IMR-90 (cell line): ENCODE measurements around the gene GTSE1. TPM values are rescaled to one million over a fixed set of nuclear protein-coding genes. Genes with fewer than 3 reads are reported as not detected.

Experiments
- ATAC-seq: fragments of 200-7000 bp; cut with Tn5 transposase; 2 replicates; pipeline ENCODE4 v1.9.1; 2020; ENCODE audit warnings: low read depth, mild to moderate bottlenecking, moderate library complexity
- BruUV-seq: library from RNA; stranded (reverse); fragments of 400-500 nt; replicated peaks from 2 replicates; lab custom pipeline; 2021; lab: Mats Ljungman, UMichigan
- CTCF ChIA-PET: fragments of 300-600 bp; formaldehyde crosslinking; extraction: SDS; loops from one replicate; lab custom pipeline; 2021; ENCODE audit warnings: antibody characterized with exemption; lab: Yijun Ruan, JAX
- POLR2A ChIA-PET: fragments of 300-600 bp; sonication (Branson Sonifier 250); formaldehyde crosslinking; loops from one replicate; lab custom pipeline; 2022; ENCODE audit warnings: antibody characterized with exemption; ENCODE audit not compliant: unreplicated experiment; lab: Charles Lee
- DNase-seq: peaks from one replicate; pipeline ENCODE4 v3.0.0; 2013
- H2AFZ ChIP-seq: replicated peaks from 2 replicates; pipeline ENCODE3; 2013; ENCODE audit warnings: low read length, mild to moderate bottlenecking; ENCODE audit not compliant: poor library complexity
- H2AK5ac ChIP-seq: 2 replicates; pipeline ENCODE4 v1.6.1; 2013; ENCODE audit warnings: low read depth, low read length, inconsistent platforms
- H2AK9ac ChIP-seq: replicated peaks from 2 replicates; pipeline ENCODE3; 2013; ENCODE audit warnings: mild to moderate bottlenecking, low read depth, low read length, moderate library complexity; ENCODE audit not compliant: poor library complexity
- H2BK120ac ChIP-seq: 2 replicates; pipeline ENCODE4 v1.6.1; 2013; ENCODE audit warnings: low read depth, low read length, inconsistent platforms
- H2BK15ac ChIP-seq: 3 replicates; pipeline ENCODE4 v1.6.1; 2013; ENCODE audit warnings: low read depth, low read length, inconsistent platforms
- H2BK20ac ChIP-seq: 2 replicates; pipeline ENCODE4 v1.6.1; 2013; ENCODE audit warnings: low read depth, mild to moderate bottlenecking, inconsistent platforms, low read length, moderate library complexity
- H2BK5ac ChIP-seq: 2 replicates; pipeline ENCODE4 v1.6.1; 2013; ENCODE audit warnings: mild to moderate bottlenecking, low read depth, low read length, inconsistent platforms; ENCODE audit not compliant: poor library complexity, severe bottlenecking
- H3K14ac ChIP-seq: replicated peaks from 2 replicates; pipeline ENCODE4 v1.6.1; 2013; ENCODE audit warnings: low read depth, low read length, inconsistent platforms
- H3K18ac ChIP-seq: 2 replicates; pipeline ENCODE4 v1.6.1; 2013; ENCODE audit warnings: low read depth, low read length, control low read depth
- H3K23ac ChIP-seq: 2 replicates; pipeline ENCODE4 v1.6.1; 2013; ENCODE audit warnings: low read depth, low read length, inconsistent platforms
- H3K27ac ChIP-seq: 2 replicates; pipeline ENCODE4 v1.5.1; 2013; ENCODE audit warnings: mild to moderate bottlenecking, control low read depth, low read length; ENCODE audit not compliant: insufficient read depth
- H3K27me3 ChIP-seq: 2 replicates; pipeline ENCODE4 v1.6.1; 2013; ENCODE audit warnings: low read length; ENCODE audit not compliant: control insufficient read depth, insufficient read depth
- H3K36me3 ChIP-seq: 2 replicates; pipeline ENCODE4 v1.6.1; 2013; ENCODE audit warnings: low read length, mixed read lengths; ENCODE audit not compliant: control insufficient read depth, insufficient read depth
- H3K4ac ChIP-seq: 2 replicates; pipeline ENCODE4 v1.6.1; 2013; ENCODE audit warnings: low read depth, low read length, inconsistent platforms
- H3K4me1 ChIP-seq: 2 replicates; pipeline ENCODE4 v1.6.1; 2013; ENCODE audit warnings: low read length, mixed read lengths; ENCODE audit not compliant: control insufficient read depth, insufficient read depth
- H3K4me2 ChIP-seq: 2 replicates; pipeline ENCODE4 v1.6.1; 2013; ENCODE audit warnings: low read depth, mild to moderate bottlenecking, control low read depth, low read length, moderate library complexity
- H3K4me3 ChIP-seq: 2 replicates; pipeline ENCODE4 v1.5.1; 2013; ENCODE audit warnings: low read depth, mild to moderate bottlenecking, control low read depth, low read length, moderate library complexity; ENCODE audit not compliant: insufficient read depth
- H3K56ac ChIP-seq: 2 replicates; pipeline ENCODE4 v1.6.1; 2013; ENCODE audit warnings: low read length, inconsistent platforms; ENCODE audit not compliant: insufficient read depth; ENCODE audit errors: extremely low read depth
- H3K79me1 ChIP-seq, 2 experiments: 2 replicates each; pipeline ENCODE4 v1.6.1; 2013; ENCODE audit warnings: low read length in 2 of 2, inconsistent platforms in 1 of 2, low read depth in 1 of 2
- H3K9ac ChIP-seq: 2 replicates; pipeline ENCODE4 v1.6.1; 2013; ENCODE audit warnings: low read depth, low read length, control low read depth
- H3K9me1 ChIP-seq: 2 replicates; pipeline ENCODE4 v1.6.1; 2013; ENCODE audit warnings: low read length, inconsistent platforms; ENCODE audit not compliant: insufficient read depth
- H3K9me3 ChIP-seq: 2 replicates; pipeline ENCODE4 v1.6.1; 2013; ENCODE audit warnings: low read length; ENCODE audit not compliant: control insufficient read depth, insufficient read depth
- H4K20me1 ChIP-seq: 2 replicates; pipeline ENCODE4 v1.6.1; 2013; ENCODE audit warnings: low read length, inconsistent platforms; ENCODE audit not compliant: insufficient read depth
- H4K5ac ChIP-seq: 2 replicates; pipeline ENCODE4 v1.6.1; 2013; ENCODE audit warnings: mild to moderate bottlenecking, low read depth, low read length, control low read depth
- H4K8ac ChIP-seq, 2 experiments: 2 replicates each; pipeline ENCODE4 v1.6.1; 2013; ENCODE audit warnings: low read depth in 2 of 2, low read length in 2 of 2, control low read depth in 1 of 2, inconsistent platforms in 1 of 2
- H4K91ac ChIP-seq: 2 replicates; pipeline ENCODE4 v1.6.1; 2013; ENCODE audit warnings: low read depth, low read length, inconsistent platforms; ENCODE audit not compliant: insufficient read depth
- POLR2A ChIP-seq: IDR thresholded peaks from 2 replicates; pipeline ENCODE4 v1.6.1; 2012; ENCODE audit warnings: mild to moderate bottlenecking, low read depth, low read length
- WGBS, 2 experiments: methylation state at CpG; one replicate each; pipeline versions ENCODE4 v1.1.5 to v1.1.7; 2013; ENCODE audit warnings: missing lambda C conversion rate in 2 of 2; ENCODE audit not compliant: insufficient read length in 1 of 2; ENCODE audit errors: extremely low coverage in 2 of 2; 5-methylcytosine and 5-hydroxymethylcytosine counted together
- dilution Hi-C: fragments of 300-500 bp; cut with HindIII; formaldehyde crosslinking; loops from one replicate; pipeline ENCODE4 v1.14.3; 2018; ENCODE audit warnings: low sequenced_read_pairs; ENCODE audit not compliant: unreplicated experiment
- in situ Hi-C: fragments of 300-500 bp; cut with MboI; formaldehyde crosslinking; loops from 3 replicates; pipeline ENCODE4 v1.14.3; 2019; ENCODE audit warnings: low sequenced_read_pairs, inconsistent platforms, mixed read lengths
- intact Hi-C: fragments of 100-400 bp; cut with micrococcal nuclease; formaldehyde crosslinking; loops from 2 replicates; pipeline ENCODE4 v1.10.0; 2022
- polyA plus RNA-seq, 3 experiments: library from polyadenylated mRNA; depleted of rRNA; stranded (reverse); fragments of >200 nt; gene quantifications; 2 replicates each; pipeline ENCODE4 v1.2.3, GENCODE V29; 2012; ENCODE audit warnings: low replicate concordance in 1 of 3
- total RNA-seq: library from RNA; depleted of rRNA; stranded (reverse); fragments of >200 nt; gene quantifications from 2 replicates; pipeline ENCODE4 v1.2.3, GENCODE V29; 2012

The GTSE1 gene
- total and polyA plus RNA-seq, 2 of the 4 experiments (the other 2 are of a cell fraction): 5.9 to 17.1 TPM

DNA sequence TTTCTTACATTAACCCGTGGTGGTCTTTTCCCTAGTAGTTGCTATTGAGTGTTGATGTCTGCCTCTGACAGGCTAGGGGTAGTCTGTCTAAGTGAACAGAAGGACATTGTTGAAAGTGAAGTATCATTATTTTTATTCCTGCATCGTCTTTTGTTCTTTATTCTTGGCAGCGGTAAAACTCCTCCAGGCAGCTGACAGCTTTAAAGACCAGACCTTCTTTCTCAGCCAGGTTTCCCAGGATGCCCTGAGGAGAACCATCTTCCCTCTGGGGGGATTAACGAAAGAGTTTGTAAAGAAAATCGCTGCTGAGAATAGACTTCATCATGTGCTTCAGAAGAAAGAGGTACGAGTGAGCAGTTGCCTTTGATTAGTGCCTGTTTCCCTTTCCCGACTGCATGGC, 53.5 kb downstream of the GTSE1 start:
- POLR2A ChIA-PET: interaction anchor here (0.7 kb wide), 1 partner anchor 112 kb away, joined by 6 read pairs; no protein-coding TSS in a partner anchor
- H3K27ac ChIP-seq: no peak overlapping the region
- H3K14ac ChIP-seq: no peak overlapping the region
- no peak overlapping the region for H2BK120ac ChIP-seq
- H3K9me1 ChIP-seq: no peaks in the 10 kb centered on the region
- dilution Hi-C loops: no loop called here
- intact Hi-C loops: no loop called here
- H2AK9ac ChIP-seq: no peak overlapping the region
- in situ Hi-C loops: no loop called here
- no peak overlapping the region for H3K4me2 ChIP-seq
- no peak overlapping the region for H3K4ac ChIP-seq
- H3K27me3 ChIP-seq: no peaks in the 10 kb centered on the region
- no peak for ATAC-seq
- H2BK20ac ChIP-seq: no peak overlapping the region
- no peak overlapping the region for H3K4me3 ChIP-seq
- no peak overlapping the region for H2AK5ac ChIP-seq
- no peak overlapping the region for H3K9ac ChIP-seq
- H2BK15ac ChIP-seq: no peak overlapping the region
- no peak overlapping the region for H4K8ac ChIP-seq
- no TSS peak for BruUV-seq
- no peak overlapping the region for H4K91ac ChIP-seq
- DNase-seq: no peak
- no peak overlapping the region for H3K56ac ChIP-seq
- H3K18ac ChIP-seq: no peak overlapping the region
- H3K23ac ChIP-seq: no peak overlapping the region
- H2BK5ac ChIP-seq: no peak overlapping the region
- H3K36me3 ChIP-seq: peaks cover 87% of the 10 kb centered on the region
- peaks cover 29% of the 10 kb centered on the region for H4K20me1 ChIP-seq
- H2AFZ ChIP-seq: no peak overlapping the region
- H4K5ac ChIP-seq: no peak overlapping the region
- WGBS, 2 experiments: no CpG with 5 or more reads among the region's 7 CpGs
- no peaks in the 10 kb centered on the region for H3K4me1 ChIP-seq
- peaks cover 7 to 15% of the 10 kb centered on the region in 2 experiments for H3K79me1 ChIP-seq
- TF ChIP-seq POLR2A: no peak
- no peaks in the 10 kb centered on the region for H3K9me3 ChIP-seq
- CTCF ChIA-PET: interaction anchor here (0.6 to 0.7 kb wide), 2 partner anchors 14 to 201 kb away, joined by 3 to 6 read pairs; partner anchors contain the start of gene TRMU
